CD14-positive monocyte (primary cell): ENCODE data around the gene PRRT2. TPM values are rescaled to one million over a fixed set of nuclear protein-coding genes. Genes with fewer than 3 reads are reported as not detected.
A peak's percentile ranks its signal among the peaks of the same experiment; 100 is the strongest.
"Not testable (repeated sequence)": the region's sequence is repeated elsewhere in the genome, so short reads cannot be mapped to it uniquely, and the experiment has no call there.

ENCODE experiments used
- DNase-seq, 3 donors: peaks; one replicate each; pipeline ENCODE4 v3.0.0-alpha.2; 2011 to 2022
- H2AFZ ChIP-seq: 2 replicates; pipeline ENCODE4 v1.6.0; 2012; ENCODE audit warnings: mild to moderate bottlenecking, low read depth, low read length, inconsistent platforms; ENCODE audit not compliant: insufficient read depth, poor library complexity, severe bottlenecking
- H3K27ac ChIP-seq, 2 donors: 1 replicate in 1 of 2; 2 replicates in 1 of 2; pipeline ENCODE4 v1.5.1; 2012 to 2013; ENCODE audit warnings: low read length in 2 of 2, control low read depth in 1 of 2, inconsistent platforms in 1 of 2, low read depth in 1 of 2, mild to moderate bottlenecking in 1 of 2
- H3K27me3 ChIP-seq, 2 donors: one replicate each; pipeline versions ENCODE4 v1.6.0 to v1.6.1; 2011 to 2013; ENCODE audit warnings: low read length in 2 of 2; ENCODE audit not compliant: control insufficient read depth in 2 of 2, insufficient read depth in 2 of 2
- H3K36me3 ChIP-seq, 2 donors: replicated peaks in 1 of 2; 1 replicate in 1 of 2; 2 replicates in 1 of 2; pipeline versions ENCODE4 v1.5.1 to v1.6.1; 2012 to 2013; ENCODE audit warnings: low read length in 2 of 2, control low read depth in 1 of 2, inconsistent platforms in 1 of 2, mild to moderate bottlenecking in 1 of 2; ENCODE audit not compliant: insufficient read depth in 2 of 2, control insufficient read depth in 1 of 2
- H3K4me1 ChIP-seq, 2 donors: 1 replicate in 1 of 2; 2 replicates in 1 of 2; pipeline versions ENCODE4 v1.5.1 to v1.6.1; 2012 to 2013; ENCODE audit warnings: low read length in 2 of 2, control low read depth in 1 of 2, inconsistent platforms in 1 of 2, mild to moderate bottlenecking in 1 of 2, moderate library complexity in 1 of 2; ENCODE audit not compliant: insufficient read depth in 2 of 2, control insufficient read depth in 1 of 2
- H3K4me2 ChIP-seq: replicated peaks from 2 replicates; pipeline ENCODE3; 2012; ENCODE audit warnings: low read length, moderate library complexity, mild to moderate bottlenecking; ENCODE audit not compliant: poor library complexity, severe bottlenecking; ENCODE audit errors: extremely low read depth
- H3K4me3 ChIP-seq, 3 experiments: fragments of 200-600 bp in 1 of 3; sonication (generic) in 1 of 3; replicated peaks in 1 of 3; 1 replicate in 2 of 3; 2 replicates in 1 of 3; pipeline ENCODE4 v1.5.1; 2011 to 2013; ENCODE audit warnings: low read length in 3 of 3, mild to moderate bottlenecking in 3 of 3, control low read depth in 2 of 3, low read depth in 2 of 3, inconsistent platforms in 1 of 3, moderate library complexity in 1 of 3
- H3K79me2 ChIP-seq: 2 replicates; pipeline ENCODE4 v1.6.0; 2012; ENCODE audit warnings: mild to moderate bottlenecking, control low read depth, inconsistent platforms, low read length, moderate library complexity; ENCODE audit not compliant: insufficient read depth
- H3K9ac ChIP-seq: 2 replicates; pipeline ENCODE4 v1.6.0; 2017; ENCODE audit warnings: low read length, mild to moderate bottlenecking; ENCODE audit not compliant: insufficient read depth, poor library complexity, severe bottlenecking
- H3K9me3 ChIP-seq, 2 donors: replicated peaks in 1 of 2; 1 replicate in 1 of 2; 2 replicates in 1 of 2; pipeline versions ENCODE4 v1.5.1 to v1.6.1; 2012 to 2013; ENCODE audit warnings: low read length in 2 of 2, control low read depth in 1 of 2; ENCODE audit not compliant: control insufficient read depth in 1 of 2, insufficient read depth in 1 of 2
- H4K20me1 ChIP-seq: 2 replicates; pipeline ENCODE4 v1.6.0; 2012; ENCODE audit warnings: mild to moderate bottlenecking, low read length, control low read depth, moderate library complexity; ENCODE audit not compliant: insufficient read depth
- H3K27ac Mint-ChIP-seq, 7 donors: one replicate each; pipeline ENCODE4 v1.8.0; 2020; ENCODE audit warnings: mild to moderate bottlenecking in 7 of 7, mixed read lengths in 7 of 7, moderate library complexity in 6 of 7, inconsistent platforms in 2 of 7
- H3K27me3 Mint-ChIP-seq, 3 donors: one replicate each; pipeline ENCODE4 v1.8.0; 2021 to 2022; ENCODE audit warnings: low read depth in 3 of 3, mild to moderate bottlenecking in 3 of 3, mixed read lengths in 3 of 3, moderate library complexity in 3 of 3, inconsistent platforms in 1 of 3
- H3K36me3 Mint-ChIP-seq, 2 donors: one replicate each; pipeline ENCODE4 v1.8.0; 2020; ENCODE audit warnings: mixed read lengths in 2 of 2, inconsistent platforms in 1 of 2, mild to moderate bottlenecking in 1 of 2
- H3K4me1 Mint-ChIP-seq: one replicate; pipeline ENCODE4 v1.8.0; 2020; ENCODE audit warnings: mild to moderate bottlenecking, mixed read lengths
- H3K4me3 Mint-ChIP-seq, 2 donors: one replicate each; pipeline ENCODE4 v1.8.0; 2020; ENCODE audit warnings: mild to moderate bottlenecking in 2 of 2, mixed read lengths in 2 of 2, moderate library complexity in 1 of 2
- H3K9me3 Mint-ChIP-seq, 7 donors: one replicate each; pipeline ENCODE4 v1.8.0; 2020 to 2022; ENCODE audit warnings: mixed read lengths in 7 of 7, mild to moderate bottlenecking in 6 of 7, moderate library complexity in 6 of 7, inconsistent platforms in 2 of 7
- CTCF ChIP-seq: fragments of 200-600 bp; IDR thresholded peaks from one replicate; pipeline ENCODE4 v1.8.0; 2022; ENCODE audit warnings: antibody characterized with exemption, mild to moderate bottlenecking
- WGBS: methylation state at CpG from one replicate; pipeline ENCODE4 v1.1.5; 2013; ENCODE audit warnings: missing lambda C conversion rate; ENCODE audit not compliant: insufficient coverage; 5-methylcytosine and 5-hydroxymethylcytosine counted together
- intact Hi-C, 2 donors: fragments of 100-400 bp; cut with micrococcal nuclease; formaldehyde crosslinking; loops; one replicate each; pipeline versions ENCODE4 v1.15.0 to v1.15.1; 2023
- polyA plus RNA-seq, 3 donors: library from polyadenylated mRNA; depleted of rRNA in 1 of 3; unstranded in 2 of 3; stranded (reverse) in 1 of 3; fragments of 300-500 nt in 2 of 3; fragments of >200 nt in 1 of 3; fragmentation: Illumina TruSeq in 2 of 3; gene quantifications; 1 replicate in 2 of 3; 2 replicates in 1 of 3; pipeline ENCODE4 v1.2.3, GENCODE V29; 2012 to 2021

PRRT2 gene
- polyA plus RNA-seq, 3 donors, result 0.04 TPM; not detected in 2

- Histone ChIP-seq H3K4me2 (no peak overlapping the region), H3K36me3 (no peaks in the 10 kb centered on the region), H3K27me3 (no peaks in the 10 kb centered on the region), H3K4me1 (peaks cover 8 to 11% of the 10 kb centered on the region in 2 donors), H3K9me3 (no peaks in the 10 kb centered on the region), H2AFZ (no peak overlapping the region), H3K27ac (no peak overlapping the region), H3K9ac (no peak overlapping the region), H3K4me3 (no peak overlapping the region), H4K20me1 (no peaks in the 10 kb centered on the region), H3K79me2 (no peaks in the 10 kb centered on the region)
- peaks cover 0 to 2% (median 0%) of the 10 kb centered on the region in 7 donors for H3K9me3 Mint-ChIP-seq
- peaks cover 0 to 4% (median 2%) of the 10 kb centered on the region in 3 donors for H3K27me3 Mint-ChIP-seq
- H3K36me3 Mint-ChIP-seq, result no peaks in the 10 kb centered on the region
- H3K27ac Mint-ChIP-seq, result no peak overlapping the region
- TF ChIP-seq CTCF, result no peak
- WGBS, result no CpG with 5 or more reads among the region's 2 CpGs
- H3K4me1 Mint-ChIP-seq, result peaks cover 10% of the 10 kb centered on the region
- no peak for DNase-seq
- intact Hi-C loops, result no loop called here
- no peak overlapping the region for H3K4me3 Mint-ChIP-seq
These were observed 27.8 kb upstream of the PRRT2 start for GRCh38 chr16:29784157-29784556.

- H3K36me3 Mint-ChIP-seq, result no peaks in the 10 kb centered on the region
- H3K9ac ChIP-seq, result no peak overlapping the region
- H3K9me3 Mint-ChIP-seq, result peaks cover 0 to 2% (median 0%) of the 10 kb centered on the region in 7 donors
- H3K9me3 ChIP-seq, result no peaks in the 10 kb centered on the region
- H3K4me3 ChIP-seq, result peak overlapping the region in 2 of 3 experiments; percentile 4 to 53
- H3K27ac Mint-ChIP-seq, result peak overlapping the region in 2 of 7 donors; percentile 18 to 75
- DNase-seq, result peak; percentile 64 to 69 (median 69)
- peaks cover 13 to 17% of the 10 kb centered on the region in 2 donors for H3K4me1 ChIP-seq
- peak overlapping the region; percentile 86 for H2AFZ ChIP-seq
- H3K4me1 Mint-ChIP-seq, result peaks cover 16% of the 10 kb centered on the region
- H3K27ac ChIP-seq, result no peak overlapping the region
- 10% methylated on average over 33 of the region's 38 CpGs for WGBS
- no peaks in the 10 kb centered on the region for H3K79me2 ChIP-seq
- H4K20me1 ChIP-seq, result no peaks in the 10 kb centered on the region
- H3K36me3 ChIP-seq, result no peaks in the 10 kb centered on the region
- peak; percentile 85 for TF ChIP-seq CTCF
- intact Hi-C loops, result loop anchor here in 1 of 2 donors (5.0 kb wide), 1 partner anchor 43 kb away; no protein-coding TSS in a partner anchor
- no peaks in the 10 kb centered on the region for H3K27me3 ChIP-seq
- H3K27me3 Mint-ChIP-seq, result peaks cover 0 to 2% (median 0%) of the 10 kb centered on the region in 3 donors
- H3K4me2 ChIP-seq, result peak overlapping the region; percentile 67
- H3K4me3 Mint-ChIP-seq, result peak overlapping the region; percentile 62 to 79
These were observed 27.0 kb upstream of the PRRT2 start for GRCh38 chr16:29784901-29785500.

GRCh38 chr16:29787155-29787554, 24.8 kb upstream of the PRRT2 start:
- peaks cover 30% of the 10 kb centered on the region for H3K4me1 Mint-ChIP-seq
- intact Hi-C loops, result loop anchor here in 1 of 2 donors (5.0 kb wide), 1 partner anchor 45 kb away; no protein-coding TSS in a partner anchor
- not testable (repeated sequence) for DNase-seq, H3K36me3 ChIP-seq, H3K27me3 Mint-ChIP-seq, H3K27ac ChIP-seq, H3K9me3 ChIP-seq, H3K9ac ChIP-seq, H4K20me1 ChIP-seq, H3K4me3 ChIP-seq, H3K9me3 Mint-ChIP-seq, H2AFZ ChIP-seq, H3K27me3 ChIP-seq, H3K27ac Mint-ChIP-seq, H3K4me2 ChIP-seq, H3K36me3 Mint-ChIP-seq, H3K4me3 Mint-ChIP-seq
- Histone ChIP-seq H3K79me2 (peaks cover 17% of the 10 kb centered on the region), H3K4me1 (peaks cover 28 to 33% of the 10 kb centered on the region in 2 donors)
- WGBS, result 93% methylated on average over 3 of the region's 4 CpGs
